ENCODE results near the gene MRPS23. TPM values are rescaled to one million over a fixed set of nuclear protein-coding genes. Genes with fewer than 3 reads are reported as not detected.

Gene MRPS23
- total RNA-seq, 3 donors from 2014 or later = 15.1 to 27.2 (median 24.0) TPM

DNA sequence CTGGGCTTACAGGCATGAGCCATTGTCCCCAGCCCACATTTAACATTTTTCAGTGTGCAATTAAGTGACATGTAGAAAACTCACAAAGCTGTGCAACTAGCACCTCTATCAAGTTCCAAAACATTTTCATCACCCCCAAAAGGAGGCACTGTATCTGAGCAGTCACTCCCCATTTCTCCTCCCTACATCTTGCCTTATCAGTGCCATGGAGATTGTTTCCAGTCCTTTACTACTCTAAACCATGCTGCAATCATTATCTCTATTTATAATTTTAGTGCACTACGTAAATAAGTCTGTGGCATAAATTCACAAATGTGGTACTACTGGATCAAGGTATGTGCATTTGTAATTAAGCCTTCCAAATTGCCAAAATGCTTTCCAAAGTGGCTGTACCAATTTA is 7.6 kb downstream of the MRPS23 start:
- TF ChIP-seq CTCF (IDR thresholded peaks at IDR 0.05) = no peak
- no peak for DNase-seq
- H3K4me1 ChIP-seq (ENCODE audit: low read depth) = no peaks in the 10 kb centered on the region
- H3K36me3 ChIP-seq (ENCODE audit: low read depth) = no peaks in the 10 kb centered on the region
- H3K4me3 ChIP-seq = no peak overlapping the region
- ATAC-seq = no peak
- intact Hi-C loops (cut with DNase I, micrococcal nuclease) = loop anchor here in 1 of 2 donors (10.0 kb wide), 1 partner anchor 273 kb away; no protein-coding TSS in a partner anchor
- no peaks in the 10 kb centered on the region for H3K9me3 ChIP-seq

GRCh38 chr17:57839571-57839923 is 10.3 kb downstream of the MRPS23 start:
- Histone ChIP-seq H3K4me1 (ENCODE audit: low read depth) (no peaks in the 10 kb centered on the region), H3K4me3 (no peak overlapping the region), H3K36me3 (ENCODE audit: low read depth) (no peaks in the 10 kb centered on the region), H3K9me3 (no peaks in the 10 kb centered on the region)
- no peak for DNase-seq
- ATAC-seq = no peak
- no peak for TF ChIP-seq CTCF (IDR thresholded peaks at IDR 0.05)
- intact Hi-C loops (cut with DNase I, micrococcal nuclease) = loop anchor here in 1 of 2 donors (10.0 kb wide), 2 partner anchors 595 to 705 kb away; no protein-coding TSS in a partner anchor

GRCh38 chr17:57838857-57839570 is 10.8 kb downstream of the MRPS23 start:
- Histone ChIP-seq H3K4me1 (ENCODE audit: low read depth) (no peaks in the 10 kb centered on the region), H3K4me3 (no peak overlapping the region), H3K9me3 (no peaks in the 10 kb centered on the region), H3K36me3 (ENCODE audit: low read depth) (no peaks in the 10 kb centered on the region)
- ATAC-seq (no peak), DNase-seq (no peak)
- intact Hi-C loops (cut with DNase I, micrococcal nuclease) = loop anchor here in 1 of 2 donors (10.0 kb wide), 2 partner anchors 594 to 704 kb away; no protein-coding TSS in a partner anchor
- TF ChIP-seq CTCF (IDR thresholded peaks at IDR 0.05) = no peak

DNA sequence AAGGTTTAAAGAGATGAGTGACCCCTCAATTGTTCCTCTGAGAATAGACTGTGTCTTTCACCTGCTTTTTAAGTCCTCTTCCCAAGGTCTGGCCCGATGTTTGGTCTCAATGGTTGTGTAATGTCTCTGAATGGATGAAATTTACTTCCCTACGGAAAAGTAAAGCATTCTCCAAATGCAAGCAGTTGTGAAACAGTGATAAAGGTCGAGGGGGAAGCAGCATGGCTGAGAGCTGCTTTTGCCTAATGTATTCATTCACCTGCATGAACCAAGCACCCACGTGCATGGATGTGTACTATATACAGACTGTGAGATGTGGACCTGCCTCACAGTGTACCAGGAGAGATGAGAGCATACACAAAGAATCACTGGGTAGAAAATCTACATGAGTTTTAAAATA is 11.4 kb downstream of the MRPS23 start:
- DNase-seq = no peak
- no peaks in the 10 kb centered on the region for H3K36me3 ChIP-seq (ENCODE audit: low read depth)
- TF ChIP-seq CTCF (IDR thresholded peaks at IDR 0.05) = no peak
- no peak for ATAC-seq
- intact Hi-C loops (cut with DNase I, micrococcal nuclease) = loop anchor here in 1 of 2 donors (10.0 kb wide), 2 partner anchors 594 to 704 kb away; no protein-coding TSS in a partner anchor
- H3K9me3 ChIP-seq = no peaks in the 10 kb centered on the region
- no peak overlapping the region for H3K4me3 ChIP-seq
- no peaks in the 10 kb centered on the region for H3K4me1 ChIP-seq (ENCODE audit: low read depth)

DNA sequence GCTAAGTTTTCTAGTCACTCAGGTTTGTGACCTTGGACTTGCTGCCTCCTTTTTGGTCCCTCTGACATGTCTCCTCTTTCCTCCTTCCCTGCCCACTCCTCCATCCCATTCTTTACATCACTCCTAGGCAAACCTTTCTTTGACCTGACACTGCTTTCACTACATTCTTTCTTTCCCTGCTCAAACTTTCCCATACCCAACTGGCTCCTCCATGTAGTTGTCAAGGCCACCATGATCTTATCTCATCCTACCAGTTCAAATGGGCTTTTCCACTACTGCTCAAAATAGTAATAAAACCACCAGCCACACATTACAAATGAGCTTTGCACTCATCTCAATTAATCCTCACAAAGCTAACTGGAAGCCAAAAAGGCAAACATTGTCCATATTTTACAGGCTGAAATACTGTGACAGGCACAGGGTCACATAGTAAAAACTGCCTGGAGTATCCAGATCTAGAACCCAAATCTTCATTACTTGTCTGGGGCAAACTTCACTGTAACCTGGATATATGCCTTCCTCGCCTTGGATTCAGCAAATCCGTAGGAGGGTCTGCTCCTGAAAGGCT is 14.4 kb downstream of the MRPS23 start:
- no peaks in the 10 kb centered on the region for H3K4me1 ChIP-seq (ENCODE audit: low read depth)
- no peak overlapping the region for H3K4me3 ChIP-seq
- H3K36me3 ChIP-seq (ENCODE audit: low read depth) = no peaks in the 10 kb centered on the region
- no peak for DNase-seq
- H3K9me3 ChIP-seq = no peaks in the 10 kb centered on the region
- no peak for TF ChIP-seq CTCF (IDR thresholded peaks at IDR 0.05)
- ATAC-seq = no peak
- intact Hi-C loops (cut with DNase I, micrococcal nuclease) = loop anchor here in 1 of 2 donors (10.0 kb wide), 2 partner anchors 591 to 701 kb away; no protein-coding TSS in a partner anchor
